HG03139 (cell line): ENCODE measurements around the gene WNT10A.
"Not testable (repeated sequence)": the region's sequence is repeated elsewhere in the genome, so short reads cannot be mapped to it uniquely, and the experiment has no call there.

Experiments used
- ATAC-seq: cut with Tn5 transposase; IDR thresholded peaks from one replicate; pipeline ENCODE4 v1.9.1; 2021; ENCODE audit not compliant: unreplicated experiment

Gene WNT10A

DNA sequence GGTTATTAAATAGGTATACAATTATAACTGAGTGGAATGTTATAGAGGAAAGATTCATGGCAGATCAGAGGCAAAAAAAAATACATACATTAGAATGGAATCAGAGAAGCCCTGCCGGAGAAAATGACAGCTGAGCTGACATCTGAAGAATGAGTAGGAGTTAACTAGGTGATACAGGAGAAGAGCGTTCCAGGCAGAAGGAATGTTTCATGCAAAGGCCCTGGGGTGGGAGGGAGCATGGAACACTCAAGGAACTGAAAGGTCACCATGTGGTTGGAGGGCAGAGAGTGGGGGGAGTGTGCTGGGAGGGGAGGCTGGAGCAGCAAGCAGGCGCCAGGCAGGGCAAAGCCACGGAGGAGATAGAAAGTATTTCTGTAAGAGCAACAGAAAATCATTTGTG, 47.2 kb downstream of the WNT10A start:
- ATAC-seq: no peak

DNA sequence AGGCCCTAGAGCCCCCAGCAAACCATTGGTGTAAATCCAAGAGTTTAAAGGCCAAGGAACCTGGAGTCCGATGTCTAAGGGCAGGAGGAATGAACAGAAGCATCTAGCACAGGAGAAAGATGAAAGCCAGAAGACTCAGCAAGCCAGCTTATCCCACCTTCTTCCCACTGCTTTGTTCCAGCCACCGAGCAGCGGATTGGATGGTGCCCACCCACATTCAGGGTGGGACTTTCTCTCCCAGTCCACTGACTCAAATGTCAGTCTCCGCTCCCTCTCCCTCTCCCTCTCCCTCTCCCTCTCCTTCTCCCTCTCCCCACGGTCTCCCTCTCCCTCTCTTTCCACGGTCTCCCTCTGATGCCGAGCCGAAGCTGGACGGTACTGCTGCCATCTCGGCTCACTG, 49.8 kb downstream of the WNT10A start:
- ATAC-seq: not testable (repeated sequence)

- not testable (repeated sequence) for ATAC-seq
Observed at GRCh38 chr2:218931751-218932150, 51.1 kb downstream of the WNT10A start.
